Adrenal gland (tissue), 12 donors: ENCODE data around the gene MAGI2. TPM values are rescaled to one million over a fixed set of nuclear protein-coding genes. Genes with fewer than 3 reads are reported as not detected.

Source experiments
- DNase-seq, 7 donors: peaks; one replicate each; pipeline ENCODE4 v3.0.0-alpha.2; 2019 to 2020
- H3K27ac ChIP-seq, 5 donors: fragments of 200-600 bp; sonication (generic) in 4 of 5; 1 replicate in 3 of 5; 2 replicates in 2 of 5; pipeline versions ENCODE4 v1.5.1 to v1.8.0; 2016 to 2020; ENCODE audit warnings: mild to moderate bottlenecking in 1 of 5
- H3K27me3 ChIP-seq: fragments of 200-600 bp; 2 replicates; pipeline ENCODE4 v1.8.0; 2021
- H3K36me3 ChIP-seq, 2 donors: fragments of 200-600 bp; replicated peaks in 1 of 2; 1 replicate in 1 of 2; 2 replicates in 1 of 2; pipeline versions ENCODE4 v1.5.1 to v1.8.0; 2018 to 2022
- H3K4me1 ChIP-seq, 2 donors: fragments of 200-600 bp; replicated peaks in 1 of 2; 1 replicate in 1 of 2; 2 replicates in 1 of 2; pipeline versions ENCODE4 v1.5.1 to v1.8.0; 2018 to 2021
- H3K4me3 ChIP-seq, 4 donors: fragments of 200-600 bp; sonication (generic) in 3 of 4; one replicate each; pipeline ENCODE4 v1.5.1; 2016 to 2018
- H3K9me3 ChIP-seq, 3 donors: fragments of 200-600 bp; sonication (generic) in 1 of 3; replicated peaks in 1 of 3; 1 replicate in 2 of 3; 2 replicates in 1 of 3; pipeline versions ENCODE4 v1.5.1 to v1.8.0; 2016 to 2021
- POLR2A ChIP-seq, 2 donors: fragments of 450-650 bp; IDR thresholded peaks; one replicate each; pipeline ENCODE4 v1.6.1; 2017; ENCODE audit warnings: antibody characterized with exemption in 2 of 2, mild to moderate bottlenecking in 2 of 2, moderate library complexity in 1 of 2
- WGBS, 4 donors: extraction: QIAGEN DNeasy Blood & Tissue Kit in 2 of 4; methylation state at CpG; one replicate each; pipeline versions ENCODE4 v1.1.5 to v1.1.7; 2013 to 2017; 5-methylcytosine and 5-hydroxymethylcytosine counted together
- intact Hi-C, 2 donors: fragments of 100-400 bp; cut with DNase I; formaldehyde crosslinking; loops; one replicate each; pipeline versions ENCODE4 v1.14.1 to v1.15.0; 2022 to 2023
- polyA plus RNA-seq, 3 donors: library from polyadenylated mRNA; stranded (reverse); fragments of 200-250 nt in 2 of 3; fragments of 350-450 nt in 1 of 3; fragmentation: Illumina TruSeq in 1 of 3; extraction: RNeasy Lipid Tissue Mini Kit (QIAGEN cat#74804) in 1 of 3; gene quantifications; one replicate each; pipeline ENCODE4 v1.2.3, GENCODE V29; 2013 to 2014
- total RNA-seq, 9 donors: library from RNA; depleted of rRNA in 4 of 9; stranded (reverse); fragments of >200 nt in 4 of 9; fragments of 120-200 nt in 1 of 9; fragmentation: NEBNext Ultra II Directional in 1 of 9; extraction: Animal tissue kit (Norgen Biotek cat#: 25700) in 1 of 9; gene quantifications; one replicate each; pipeline versions ENCODE4 v1.1.0 to v1.2.4, GENCODE V29; 2013 to 2023
- TF ChIP-seq, protein P1 (sequence below), 6 experiments: fragments of 450-650 bp in 4 of 6; fragments of 200-600 bp in 2 of 6; sonication (generic) in 1 of 6; IDR thresholded peaks; 1 replicate in 5 of 6; 2 replicates in 1 of 6; pipeline versions ENCODE4 v1.5.1 to v1.8.0; 2016 to 2021; ENCODE audit warnings: antibody characterized with exemption in 6 of 6, mild to moderate bottlenecking in 2 of 6, moderate library complexity in 1 of 6
- donor health status: healthy with polysubstance abuse.
- donor health status: Bipolar disorder and iron deficiency.
- donor health status: DM: yes; HTN: yes; CAD: no.
- donor health status: DM: no; HTN: no; CAD: no.
- donor health status: DM: no; HTN: no; CAD: no.
- donor health status: DM: yes; HTN: yes; CAD: no.

Gene MAGI2
- total and polyA plus RNA-seq, 12 donors, result 3.2 to 37.1 (median 17.1) TPM

DNA sequence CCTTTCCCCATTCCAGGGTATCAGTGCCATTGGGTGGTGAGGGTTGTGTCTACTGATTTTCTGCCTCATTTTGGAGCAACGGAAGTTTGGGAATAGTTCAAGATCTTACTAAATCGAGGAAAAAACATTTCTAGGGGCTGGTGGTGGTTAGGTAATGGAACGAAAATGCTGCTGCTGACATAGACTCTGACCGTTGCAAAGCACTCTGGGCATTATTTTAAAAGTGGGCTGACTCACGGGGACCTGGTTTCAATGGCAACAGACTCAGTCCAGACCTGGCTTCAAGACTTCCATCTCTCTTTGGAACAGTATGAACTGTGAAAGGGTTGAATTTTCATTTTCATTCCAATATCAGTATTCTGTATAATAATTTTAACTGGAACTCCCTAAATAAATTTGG is 1370.9 kb downstream of the MAGI2 start:
- no peak overlapping the region for H3K27ac ChIP-seq
- H3K4me1 ChIP-seq, result no peaks in the 10 kb centered on the region
- TF ChIP-seq, protein P1, sequence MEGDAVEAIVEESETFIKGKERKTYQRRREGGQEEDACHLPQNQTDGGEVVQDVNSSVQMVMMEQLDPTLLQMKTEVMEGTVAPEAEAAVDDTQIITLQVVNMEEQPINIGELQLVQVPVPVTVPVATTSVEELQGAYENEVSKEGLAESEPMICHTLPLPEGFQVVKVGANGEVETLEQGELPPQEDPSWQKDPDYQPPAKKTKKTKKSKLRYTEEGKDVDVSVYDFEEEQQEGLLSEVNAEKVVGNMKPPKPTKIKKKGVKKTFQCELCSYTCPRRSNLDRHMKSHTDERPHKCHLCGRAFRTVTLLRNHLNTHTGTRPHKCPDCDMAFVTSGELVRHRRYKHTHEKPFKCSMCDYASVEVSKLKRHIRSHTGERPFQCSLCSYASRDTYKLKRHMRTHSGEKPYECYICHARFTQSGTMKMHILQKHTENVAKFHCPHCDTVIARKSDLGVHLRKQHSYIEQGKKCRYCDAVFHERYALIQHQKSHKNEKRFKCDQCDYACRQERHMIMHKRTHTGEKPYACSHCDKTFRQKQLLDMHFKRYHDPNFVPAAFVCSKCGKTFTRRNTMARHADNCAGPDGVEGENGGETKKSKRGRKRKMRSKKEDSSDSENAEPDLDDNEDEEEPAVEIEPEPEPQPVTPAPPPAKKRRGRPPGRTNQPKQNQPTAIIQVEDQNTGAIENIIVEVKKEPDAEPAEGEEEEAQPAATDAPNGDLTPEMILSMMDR (IDR thresholded peaks at IDR 0.05), result no peak
- TF ChIP-seq POLR2A (IDR thresholded peaks at IDR 0.05), result no peak
- H3K9me3 ChIP-seq, result no peaks in the 10 kb centered on the region
- no peak overlapping the region for H3K4me3 ChIP-seq
- intact Hi-C loops, result no loop called here
- H3K36me3 ChIP-seq, result no peaks in the 10 kb centered on the region
- no peak for DNase-seq
- no peaks in the 10 kb centered on the region for H3K27me3 ChIP-seq
- 87 to 93% (median 88%) methylated on average over 5 of the region's 5 CpGs for WGBS, 4 donors

- intact Hi-C loops, result no loop called here
- 84 to 90% (median 86%) methylated on average over 4 of the region's 4 CpGs for WGBS, 4 donors
Measured at GRCh38 chr7:78081888-78082287, 1371.6 kb downstream of the MAGI2 start.

GRCh38 chr7:78081344-78081743 is 1372.1 kb downstream of the MAGI2 start:
- 90 to 96% (median 95%) methylated on average over 1 of the region's 1 CpG for WGBS, 4 donors
- Histone ChIP-seq H3K36me3 (no peaks in the 10 kb centered on the region), H3K4me3 (no peak overlapping the region), H3K4me1 (no peaks in the 10 kb centered on the region), H3K9me3 (no peaks in the 10 kb centered on the region), H3K27me3 (no peaks in the 10 kb centered on the region), H3K27ac (no peak overlapping the region)
- TF ChIP-seq POLR2A (IDR thresholded peaks at IDR 0.05), result no peak
- TF ChIP-seq, protein P1 (IDR thresholded peaks at IDR 0.05), result no peak
- no peak for DNase-seq
- intact Hi-C loops, result no loop called here

More at GRCh38 chr7:78081888-78082287, 1371.6 kb downstream of the MAGI2 start:
- no peak for TF ChIP-seq POLR2A (IDR thresholded peaks at IDR 0.05)
- TF ChIP-seq, protein P1 (IDR thresholded peaks at IDR 0.05), result no peak
- Histone ChIP-seq H3K9me3 (no peaks in the 10 kb centered on the region), H3K4me3 (no peak overlapping the region), H3K4me1 (no peaks in the 10 kb centered on the region), H3K36me3 (no peaks in the 10 kb centered on the region), H3K27ac (no peak overlapping the region), H3K27me3 (no peaks in the 10 kb centered on the region)
- DNase-seq, result no peak

GRCh38 chr7:78080811-78081210 is 1372.7 kb downstream of the MAGI2 start:
- WGBS, 4 donors, result 92 to 98% (median 96%) methylated on average over 4 of the region's 4 CpGs
- no peaks in the 10 kb centered on the region for H3K36me3 ChIP-seq
- intact Hi-C loops, result no loop called here
- DNase-seq, result no peak
- no peaks in the 10 kb centered on the region for H3K4me1 ChIP-seq
- H3K27me3 ChIP-seq, result no peaks in the 10 kb centered on the region
- TF ChIP-seq POLR2A (IDR thresholded peaks at IDR 0.05), result no peak
- TF ChIP-seq, protein P1 (IDR thresholded peaks at IDR 0.05), result no peak
- H3K27ac ChIP-seq, result no peak overlapping the region
- no peak overlapping the region for H3K4me3 ChIP-seq
- H3K9me3 ChIP-seq, result no peaks in the 10 kb centered on the region
